OCI-LY7 (cell line): ENCODE results near the gene ABL2. TPM values are rescaled to one million over a fixed set of nuclear protein-coding genes. Genes with fewer than 3 reads are reported as not detected.

Experiments
- BruUV-seq: library from RNA; stranded (reverse); fragments of 400-500 nt; replicated peaks from 2 replicates; lab custom pipeline; 2021; lab: Mats Ljungman, UMichigan
- CTCF ChIA-PET: fragments of 300-600 bp; sonication (Branson Sonifier 250); formaldehyde crosslinking; loops from one replicate; lab custom pipeline; 2022; ENCODE audit warnings: antibody characterized with exemption; ENCODE audit not compliant: unreplicated experiment; lab: Charles Lee
- POLR2A ChIA-PET: fragments of 300-600 bp; sonication (Branson Sonifier 250); formaldehyde crosslinking; loops from one replicate; lab custom pipeline; 2022; ENCODE audit warnings: antibody characterized with exemption; lab: Charles Lee
- DNase-seq: peaks from one replicate; pipeline ENCODE4 v3.0.0-alpha.2; 2015; ENCODE audit warnings: low spot score
- H2AFZ ChIP-seq: fragments of 200-600 bp; sonication (generic), shearing (Covaris generic); 2 replicates; pipeline ENCODE4 v1.6.1; 2014; ENCODE audit warnings: mild to moderate bottlenecking, antibody characterized with exemption, low read length, moderate library complexity
- H3K27ac ChIP-seq: fragments of 200-600 bp; sonication (generic); 2 replicates; pipeline ENCODE4 v1.5.1; 2014; ENCODE audit warnings: mixed run types, low read depth, mild to moderate bottlenecking, moderate library complexity, low read length, inconsistent platforms; ENCODE audit not compliant: poor library complexity, severe bottlenecking
- H3K36me3 ChIP-seq: fragments of 200-600 bp; sonication (generic); 2 replicates; pipeline ENCODE4 v1.6.1; 2014; ENCODE audit warnings: mild to moderate bottlenecking, antibody characterized with exemption, low read length, moderate library complexity, mixed read lengths; ENCODE audit not compliant: insufficient read depth
- H3K4me1 ChIP-seq: fragments of 200-600 bp; sonication (generic); 2 replicates; pipeline ENCODE4 v1.5.1; 2014; ENCODE audit warnings: mild to moderate bottlenecking, low read length; ENCODE audit not compliant: insufficient read depth, poor library complexity, severe bottlenecking
- H3K4me2 ChIP-seq: fragments of 200-600 bp; sonication (generic); 2 replicates; pipeline ENCODE4 v1.6.1; 2014; ENCODE audit warnings: mild to moderate bottlenecking, low read length
- H3K4me3 ChIP-seq: fragments of 200-600 bp; sonication (generic); 2 replicates; pipeline ENCODE4 v1.5.1; 2014; ENCODE audit warnings: mild to moderate bottlenecking, low read depth, low read length; ENCODE audit not compliant: poor library complexity, severe bottlenecking
- H3K79me2 ChIP-seq: fragments of 200-600 bp; sonication (generic); 2 replicates; pipeline ENCODE4 v1.6.1; 2016; ENCODE audit warnings: low read depth, mild to moderate bottlenecking, low read length, moderate library complexity, mixed read lengths; ENCODE audit not compliant: insufficient read depth
- H3K9me2 ChIP-seq: fragments of 200-600 bp; sonication (generic); 2 replicates; pipeline ENCODE4 v1.6.1; 2016; ENCODE audit warnings: mild to moderate bottlenecking, low read length, mixed read lengths; ENCODE audit not compliant: insufficient read depth
- H3K9me3 ChIP-seq: fragments of 200-600 bp; sonication (generic); 2 replicates; pipeline ENCODE4 v1.6.1; 2014; ENCODE audit warnings: mild to moderate bottlenecking, mixed run types, low read length, mixed read lengths
- H4K20me1 ChIP-seq: fragments of 200-600 bp; sonication (generic); 2 replicates; pipeline ENCODE4 v1.6.1; 2014; ENCODE audit warnings: mild to moderate bottlenecking, antibody characterized with exemption, low read length, moderate library complexity, mixed read lengths; ENCODE audit not compliant: insufficient read depth
- CTCF ChIP-seq: fragments of 200-600 bp; sonication (generic); conservative IDR thresholded peaks from 2 replicates; pipeline ENCODE4 v1.5.1; 2014; ENCODE audit warnings: mild to moderate bottlenecking, antibody characterized with exemption, low read length, moderate library complexity, mixed read lengths
- EZH2phosphoT487 ChIP-seq: fragments of 200-600 bp; sonication (generic); IDR thresholded peaks from 2 replicates; pipeline ENCODE4 v1.6.1; 2018; ENCODE audit warnings: low read depth, borderline replicate concordance, mild to moderate bottlenecking, mixed run types, antibody characterized with exemption, low read length, moderate library complexity, mixed read lengths
- intact Hi-C: fragments of 100-400 bp; cut with micrococcal nuclease; formaldehyde crosslinking; loops from one replicate; pipeline ENCODE4 v1.10.0; 2022; ENCODE audit not compliant: unreplicated experiment
- total RNA-seq, 2 experiments: library from RNA; depleted of rRNA in 1 of 2; stranded (reverse); fragments of >200 nt in 1 of 2; shearing (Covaris generic) in 1 of 2; gene quantifications; 2 replicates each; pipeline ENCODE4 v1.2.3, GENCODE V29; 2014 to 2022

Gene ABL2
- total RNA-seq, 2 experiments from 2014 or later: 7.3 to 14.9 TPM

GRCh38 chr1:179091691-179092165 is 137.7 kb downstream of the ABL2 start:
- ChIA-PET POLR2A (no interaction called here), CTCF (no interaction called here)
- Histone ChIP-seq H3K27ac (no peak overlapping the region), H3K9me3 (no peaks in the 10 kb centered on the region), H3K4me2 (no peak overlapping the region), H3K4me3 (no peak overlapping the region), H4K20me1 (no peaks in the 10 kb centered on the region), H3K9me2 (no peaks in the 10 kb centered on the region), H3K4me1 (peaks cover 28% of the 10 kb centered on the region), H2AFZ (no peak overlapping the region), H3K36me3 (peaks cover 96% of the 10 kb centered on the region), H3K79me2 (no peaks in the 10 kb centered on the region)
- no peak for DNase-seq
- TF ChIP-seq CTCF (no peak), EZH2phosphoT487 (no peak)
- intact Hi-C loops: no loop called here
- no TSS peak for BruUV-seq

- Histone ChIP-seq H4K20me1 (no peaks in the 10 kb centered on the region), H3K4me1 (peaks cover 31% of the 10 kb centered on the region), H2AFZ (no peak overlapping the region), H3K4me2 (no peak overlapping the region), H3K9me3 (no peaks in the 10 kb centered on the region), H3K9me2 (no peaks in the 10 kb centered on the region), H3K36me3 (peaks cover 95% of the 10 kb centered on the region), H3K4me3 (no peak overlapping the region), H3K27ac (no peak overlapping the region), H3K79me2 (0 out of 2 replicates have a peak, but pooled peaks cover 2% of the 10 kb centered on the region)
- intact Hi-C loops: no loop called here
- POLR2A ChIA-PET: no interaction called here
- CTCF ChIA-PET: no interaction called here
- no peak for TF ChIP-seq EZH2phosphoT487
- TF ChIP-seq CTCF: no peak
- DNase-seq: no peak
- no TSS peak for BruUV-seq
Measured at GRCh38 chr1:179090923-179091322, 138.6 kb downstream of the ABL2 start.

- Histone ChIP-seq H4K20me1 (no peaks in the 10 kb centered on the region), H3K79me2 (0 out of 2 replicates have a peak, but pooled peaks cover 6% of the 10 kb centered on the region), H3K27ac (no peak overlapping the region), H3K36me3 (peaks cover 95% of the 10 kb centered on the region), H3K9me2 (no peaks in the 10 kb centered on the region), H3K4me3 (no peak overlapping the region), H3K9me3 (no peaks in the 10 kb centered on the region), H2AFZ (no peak overlapping the region), H3K4me1 (peaks cover 31% of the 10 kb centered on the region), H3K4me2 (no peak overlapping the region)
- BruUV-seq: no TSS peak
- POLR2A ChIA-PET: no interaction called here
- intact Hi-C loops: no loop called here
- DNase-seq: no peak
- CTCF ChIA-PET: no interaction called here
- TF ChIP-seq CTCF (no peak), EZH2phosphoT487 (no peak)
Measured at GRCh38 chr1:179090522-179090921, 139.0 kb downstream of the ABL2 start.
